Stimulated activated naive CD8-positive, alpha-beta T cell treated with anti-CD3 and anti-CD28 coated beads, Interleukin-15, Interleukin-2, amounts not matched to agents 100 ng/mL and 50 ng/mL, for 24 hours (primary cell): ENCODE data around the gene SOX18.

Experiments used
- H3K27ac Mint-ChIP-seq: one replicate; pipeline ENCODE4 v1.8.0; 2021; ENCODE audit warnings: mild to moderate bottlenecking, mixed read lengths
- H3K27me3 Mint-ChIP-seq: one replicate; pipeline ENCODE4 v1.8.0; 2021; ENCODE audit warnings: mixed read lengths
- H3K36me3 Mint-ChIP-seq: one replicate; pipeline ENCODE4 v1.8.0; 2021; ENCODE audit warnings: low read depth, mixed read lengths
- H3K4me1 Mint-ChIP-seq: one replicate; pipeline ENCODE4 v1.8.0; 2021; ENCODE audit warnings: low read depth, mixed read lengths
- H3K4me3 Mint-ChIP-seq: one replicate; pipeline ENCODE4 v1.8.0; 2021; ENCODE audit warnings: mild to moderate bottlenecking, mixed read lengths
- H3K9me3 Mint-ChIP-seq: one replicate; pipeline ENCODE4 v1.8.0; 2021; ENCODE audit warnings: mixed read lengths

Gene SOX18

GRCh38 chr20:64076061-64076997 lies 26.9 kb upstream of the SOX18 start:
- H3K9me3 Mint-ChIP-seq: no peaks in the 10 kb centered on the region
- no peaks in the 10 kb centered on the region for H3K27me3 Mint-ChIP-seq
- H3K4me1 Mint-ChIP-seq: peaks cover 24% of the 10 kb centered on the region
- H3K36me3 Mint-ChIP-seq: no peaks in the 10 kb centered on the region
- peak overlapping the region; percentile 90 for H3K4me3 Mint-ChIP-seq
- no peak overlapping the region for H3K27ac Mint-ChIP-seq

- no peaks in the 10 kb centered on the region for H3K27me3 Mint-ChIP-seq
- H3K36me3 Mint-ChIP-seq: no peaks in the 10 kb centered on the region
- H3K4me1 Mint-ChIP-seq: peaks cover 21% of the 10 kb centered on the region
- H3K4me3 Mint-ChIP-seq: no peak overlapping the region
- no peak overlapping the region for H3K27ac Mint-ChIP-seq
- H3K9me3 Mint-ChIP-seq: no peaks in the 10 kb centered on the region
Measured at GRCh38 chr20:64075556-64075955, 26.1 kb upstream of the SOX18 start.

- Mint-ChIP-seq H3K27me3 (no peaks in the 10 kb centered on the region), H3K27ac (no peak overlapping the region), H3K9me3 (no peaks in the 10 kb centered on the region), H3K4me1 (peaks cover 19% of the 10 kb centered on the region), H3K36me3 (no peaks in the 10 kb centered on the region), H3K4me3 (no peak overlapping the region)
Measured at GRCh38 chr20:64074963-64075362, 25.5 kb upstream of the SOX18 start.

- H3K4me3 Mint-ChIP-seq: no peak overlapping the region
- peaks cover 19% of the 10 kb centered on the region for H3K4me1 Mint-ChIP-seq
- H3K27me3 Mint-ChIP-seq: no peaks in the 10 kb centered on the region
- no peak overlapping the region for H3K27ac Mint-ChIP-seq
- H3K36me3 Mint-ChIP-seq: no peaks in the 10 kb centered on the region
- no peaks in the 10 kb centered on the region for H3K9me3 Mint-ChIP-seq
Measured at GRCh38 chr20:64074184-64074789, 24.8 kb upstream of the SOX18 start.

GRCh38 chr20:64073476-64074183 lies 24.2 kb upstream of the SOX18 start:
- no peaks in the 10 kb centered on the region for H3K36me3 Mint-ChIP-seq
- H3K4me1 Mint-ChIP-seq: peaks cover 13% of the 10 kb centered on the region
- H3K9me3 Mint-ChIP-seq: no peaks in the 10 kb centered on the region
- H3K27ac Mint-ChIP-seq: no peak overlapping the region
- no peaks in the 10 kb centered on the region for H3K27me3 Mint-ChIP-seq
- H3K4me3 Mint-ChIP-seq: no peak overlapping the region

GRCh38 chr20:64072498-64073063 lies 23.1 kb upstream of the SOX18 start:
- Mint-ChIP-seq H3K36me3 (no peaks in the 10 kb centered on the region), H3K27ac (no peak overlapping the region), H3K27me3 (no peaks in the 10 kb centered on the region), H3K4me3 (no peak overlapping the region), H3K9me3 (no peaks in the 10 kb centered on the region), H3K4me1 (peaks cover 11% of the 10 kb centered on the region)

- Mint-ChIP-seq H3K27ac (no peak overlapping the region), H3K27me3 (no peaks in the 10 kb centered on the region), H3K4me3 (no peak overlapping the region), H3K4me1 (peaks cover 14% of the 10 kb centered on the region), H3K36me3 (no peaks in the 10 kb centered on the region), H3K9me3 (no peaks in the 10 kb centered on the region)
Measured at GRCh38 chr20:64071341-64072332, 22.2 kb upstream of the SOX18 start.

- peaks cover 26% of the 10 kb centered on the region for H3K4me1 Mint-ChIP-seq
Measured at GRCh38 chr20:64070244-64070993, 21.0 kb upstream of the SOX18 start.

GRCh38 chr20:64069614-64070243 lies 20.3 kb upstream of the SOX18 start:
- H3K27ac Mint-ChIP-seq: no peak overlapping the region
- no peaks in the 10 kb centered on the region for H3K27me3 Mint-ChIP-seq
- no peaks in the 10 kb centered on the region for H3K9me3 Mint-ChIP-seq
- no peaks in the 10 kb centered on the region for H3K36me3 Mint-ChIP-seq
- H3K4me1 Mint-ChIP-seq: peaks cover 33% of the 10 kb centered on the region
- no peak overlapping the region for H3K4me3 Mint-ChIP-seq

More at GRCh38 chr20:64070244-64070993, 21.0 kb upstream of the SOX18 start:
- Mint-ChIP-seq H3K9me3 (no peaks in the 10 kb centered on the region), H3K27me3 (no peaks in the 10 kb centered on the region), H3K36me3 (no peaks in the 10 kb centered on the region), H3K4me3 (no peak overlapping the region), H3K27ac (no peak overlapping the region)

- Mint-ChIP-seq H3K36me3 (no peaks in the 10 kb centered on the region), H3K9me3 (no peaks in the 10 kb centered on the region), H3K27ac (no peak overlapping the region), H3K4me3 (no peak overlapping the region), H3K27me3 (no peaks in the 10 kb centered on the region), H3K4me1 (peaks cover 38% of the 10 kb centered on the region)
Measured at GRCh38 chr20:64069209-64069613, 19.8 kb upstream of the SOX18 start.

- Mint-ChIP-seq H3K4me1 (peaks cover 45% of the 10 kb centered on the region), H3K27me3 (no peaks in the 10 kb centered on the region), H3K36me3 (no peaks in the 10 kb centered on the region), H3K27ac (no peak overlapping the region), H3K9me3 (no peaks in the 10 kb centered on the region), H3K4me3 (no peak overlapping the region)
Measured at GRCh38 chr20:64068386-64069208, 19.2 kb upstream of the SOX18 start.

- no peaks in the 10 kb centered on the region for H3K27me3 Mint-ChIP-seq
- no peaks in the 10 kb centered on the region for H3K36me3 Mint-ChIP-seq
- H3K4me3 Mint-ChIP-seq: no peak overlapping the region
- no peak overlapping the region for H3K27ac Mint-ChIP-seq
- no peaks in the 10 kb centered on the region for H3K9me3 Mint-ChIP-seq
- peaks cover 45% of the 10 kb centered on the region for H3K4me1 Mint-ChIP-seq
Measured at GRCh38 chr20:64067733-64068307, 18.4 kb upstream of the SOX18 start.
